ENCODE measurements around the gene WWP2. TPM values are rescaled to one million over a fixed set of nuclear protein-coding genes. Genes with fewer than 3 reads are reported as not detected.
A peak's percentile ranks its signal among the peaks of the same experiment; 100 is the strongest.

Gene WWP2
- total RNA-seq, 1 donor from 2014 or later: 13.1 TPM

DNA sequence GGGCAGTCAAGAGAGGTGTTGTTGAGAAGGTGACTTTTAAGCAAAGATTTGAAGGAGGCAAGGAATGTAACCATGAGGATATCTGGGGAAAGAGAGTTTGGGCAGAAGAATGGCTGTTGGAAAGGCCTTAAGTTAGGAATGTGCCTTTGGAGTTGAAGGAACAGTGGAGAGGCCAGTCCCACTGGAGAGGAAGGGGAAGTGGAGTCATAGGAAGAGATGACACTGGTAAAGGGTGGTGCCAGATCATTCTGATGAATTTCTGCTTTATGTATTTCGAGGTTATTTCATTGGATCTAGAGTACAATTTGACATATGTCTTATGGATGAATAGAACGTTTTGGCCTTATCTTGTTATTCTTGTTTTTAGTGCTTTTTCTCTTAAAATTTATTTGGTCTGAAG lies 93.5 kb downstream of the WWP2 start:
- no peak for DNase-seq (ENCODE audit: low read depth)

- no peak for DNase-seq (ENCODE audit: low read depth)
Measured at GRCh38 chr16:69858191-69859104, 96.3 kb downstream of the WWP2 start.

- DNase-seq (ENCODE audit: low read depth): peak; percentile 21
Measured at GRCh38 chr16:69859105-69859989, 97.2 kb downstream of the WWP2 start.

GRCh38 chr16:69860233-69861231 lies 98.4 kb downstream of the WWP2 start:
- no peak for DNase-seq (ENCODE audit: low read depth)

DNA sequence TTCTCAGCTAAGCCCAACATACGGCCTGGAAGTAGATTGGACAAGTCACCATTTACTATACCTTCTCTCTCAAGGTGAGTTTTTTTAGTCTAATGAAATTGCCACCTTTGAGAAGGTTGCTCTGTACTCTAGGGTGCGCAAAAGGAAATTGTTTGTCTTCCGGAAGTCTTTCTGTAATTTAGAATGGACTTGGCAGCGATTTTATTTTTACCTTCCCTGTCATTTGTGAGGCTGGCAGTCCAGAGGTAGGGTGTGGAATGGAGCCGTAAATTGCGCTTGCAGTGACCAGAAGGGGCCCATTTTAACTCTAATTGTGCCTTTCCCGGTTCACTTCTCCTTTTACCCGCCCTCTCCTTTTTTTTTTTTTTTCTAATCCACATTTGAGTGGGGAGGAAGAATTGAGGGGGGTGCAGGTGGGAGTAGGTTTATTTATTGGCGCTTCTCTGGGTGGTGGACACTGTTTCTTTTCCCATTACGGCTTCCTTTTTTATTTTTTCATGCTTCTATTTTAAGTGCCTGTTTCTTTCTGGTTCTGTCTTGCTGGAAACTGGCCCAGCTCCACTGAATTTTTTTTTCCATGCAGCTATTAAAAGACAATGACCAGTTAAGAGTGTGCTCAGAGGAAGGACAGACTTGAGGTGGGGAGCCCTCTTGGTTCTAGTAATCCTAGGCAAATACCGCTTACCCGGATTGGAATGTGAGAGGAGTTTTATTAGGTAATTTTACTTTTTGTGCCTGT lies 99.3 kb downstream of the WWP2 start:
- peak; percentile 95 for DNase-seq (ENCODE audit: low read depth)

- DNase-seq (ENCODE audit: low read depth): no peak
Measured at GRCh38 chr16:69863401-69864281, 101.5 kb downstream of the WWP2 start.

- peak; percentile 86 for DNase-seq (ENCODE audit: low read depth)
Measured at GRCh38 chr16:69865701-69866100, 103.6 kb downstream of the WWP2 start.

DNA sequence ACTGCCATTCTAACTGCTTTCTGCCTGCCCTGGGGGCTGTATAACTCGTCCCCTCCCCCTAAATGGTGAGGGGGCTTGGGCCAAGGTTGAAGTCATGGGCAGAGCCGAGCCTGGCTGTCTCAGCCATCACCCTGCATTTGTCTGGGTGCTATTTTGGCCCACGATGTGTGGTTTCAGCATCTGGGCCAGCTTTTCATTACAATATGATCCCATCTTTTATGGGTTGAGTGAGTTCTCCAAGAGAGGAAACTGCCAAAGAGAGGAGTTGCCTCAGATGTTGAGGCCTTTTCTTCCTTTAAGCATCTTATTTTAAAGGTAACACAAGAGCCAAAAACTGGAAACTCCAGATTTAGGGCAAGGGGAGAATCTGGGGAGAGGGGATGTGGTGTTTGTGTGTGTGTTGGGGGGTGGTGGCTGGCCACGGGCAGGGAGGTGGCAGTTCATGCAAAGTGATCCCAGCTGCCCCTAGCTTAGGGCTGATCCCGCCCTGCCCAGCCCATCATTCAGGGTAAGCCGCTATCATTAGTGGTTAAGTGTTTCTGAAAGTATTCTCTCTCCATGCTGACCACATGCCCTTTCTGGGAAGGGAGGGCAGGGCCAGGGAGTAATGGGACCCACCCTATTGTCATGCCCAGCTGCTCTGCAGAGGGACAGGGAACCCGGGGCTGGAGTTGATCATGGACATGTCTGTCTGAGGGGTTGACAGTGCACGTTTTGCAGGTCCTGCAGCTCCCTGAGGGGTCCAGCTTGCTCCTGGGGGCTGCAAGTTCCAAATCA lies 105.8 kb downstream of the WWP2 start:
- DNase-seq (ENCODE audit: low read depth): peak; percentile 97

GRCh38 chr16:69870761-69871160 lies 108.6 kb downstream of the WWP2 start:
- no peak for DNase-seq (ENCODE audit: low read depth)

- no peak for DNase-seq (ENCODE audit: low read depth)
Measured at GRCh38 chr16:69871708-69872107, 109.6 kb downstream of the WWP2 start.

DNA sequence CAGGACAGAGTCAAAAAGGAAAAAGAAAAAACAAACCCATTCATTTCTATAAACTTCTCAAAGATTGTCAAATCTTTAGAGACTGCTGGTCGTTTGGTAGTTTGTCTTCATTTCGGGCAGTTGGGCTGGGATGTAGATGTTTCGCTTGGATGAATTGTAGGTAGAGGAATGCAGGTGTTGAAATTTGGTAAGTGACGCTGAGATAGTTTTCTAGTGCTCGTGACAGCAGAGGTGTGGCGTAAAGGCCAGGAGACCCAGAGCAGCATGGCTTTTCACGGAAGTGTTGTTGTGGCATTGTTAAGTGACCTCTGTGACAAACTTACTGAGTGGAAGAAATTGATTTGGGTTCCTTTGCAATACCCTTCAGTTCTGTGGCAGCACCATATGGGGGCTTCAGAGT lies 110.8 kb downstream of the WWP2 start:
- no peak for DNase-seq (ENCODE audit: low read depth)

DNA sequence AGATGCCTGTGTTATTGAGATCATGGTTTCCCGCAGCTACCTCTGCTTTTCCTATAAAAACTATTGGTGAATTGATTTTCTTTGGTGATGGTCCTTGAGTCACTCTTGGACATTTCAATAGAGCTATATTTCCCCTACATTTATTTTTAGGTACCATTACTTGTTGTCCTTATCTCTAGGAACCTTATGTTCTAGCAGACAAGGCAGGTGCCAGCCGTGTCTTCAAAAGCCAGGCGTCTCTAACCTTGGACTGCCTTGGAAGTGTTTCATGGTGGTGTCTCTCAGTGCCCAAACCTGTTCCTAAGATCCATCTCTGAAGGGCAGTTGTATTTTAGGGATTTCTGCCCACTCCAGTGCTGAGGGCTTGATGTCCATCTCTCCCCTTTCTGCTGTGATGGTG lies 111.7 kb downstream of the WWP2 start:
- DNase-seq (ENCODE audit: low read depth): no peak

DNA sequence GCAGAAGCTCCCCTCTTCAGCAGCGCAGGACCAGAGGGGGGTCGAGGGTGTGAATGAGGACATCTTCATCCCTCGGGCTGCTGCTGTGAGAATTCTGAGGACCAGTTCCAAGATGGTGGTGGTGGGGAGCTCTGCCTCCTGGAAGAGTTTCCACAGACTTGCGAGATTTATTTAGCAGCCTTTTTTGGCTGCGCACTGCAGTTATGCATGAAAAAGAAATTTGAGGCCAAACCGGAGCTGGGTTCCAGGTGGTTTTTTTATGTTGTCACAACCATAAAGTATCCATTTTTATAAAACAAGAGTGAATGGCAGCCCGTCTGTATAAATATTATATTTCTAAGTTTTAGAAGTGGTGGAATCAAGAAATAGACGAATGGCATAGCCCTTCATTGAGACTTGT lies 112.1 kb downstream of the WWP2 start:
- no peak for DNase-seq (ENCODE audit: low read depth)

GRCh38 chr16:69880640-69881133 lies 118.6 kb downstream of the WWP2 start:
- peak; percentile 62 for DNase-seq (ENCODE audit: low read depth)

GRCh38 chr16:69881141-69881540 lies 119.0 kb downstream of the WWP2 start:
- DNase-seq (ENCODE audit: low read depth): no peak

- no peak for DNase-seq (ENCODE audit: low read depth)
Measured at GRCh38 chr16:69883744-69884143, 121.6 kb downstream of the WWP2 start.

- DNase-seq (ENCODE audit: low read depth): no peak
Measured at GRCh38 chr16:69885722-69886121, 123.6 kb downstream of the WWP2 start.

GRCh38 chr16:69886726-69887125 lies 124.6 kb downstream of the WWP2 start:
- DNase-seq (ENCODE audit: low read depth): no peak

Data from myocyte (in vitro differentiated cells).